Measurements from ENCODE around the gene RMDN3.

Gene RMDN3

DNA sequence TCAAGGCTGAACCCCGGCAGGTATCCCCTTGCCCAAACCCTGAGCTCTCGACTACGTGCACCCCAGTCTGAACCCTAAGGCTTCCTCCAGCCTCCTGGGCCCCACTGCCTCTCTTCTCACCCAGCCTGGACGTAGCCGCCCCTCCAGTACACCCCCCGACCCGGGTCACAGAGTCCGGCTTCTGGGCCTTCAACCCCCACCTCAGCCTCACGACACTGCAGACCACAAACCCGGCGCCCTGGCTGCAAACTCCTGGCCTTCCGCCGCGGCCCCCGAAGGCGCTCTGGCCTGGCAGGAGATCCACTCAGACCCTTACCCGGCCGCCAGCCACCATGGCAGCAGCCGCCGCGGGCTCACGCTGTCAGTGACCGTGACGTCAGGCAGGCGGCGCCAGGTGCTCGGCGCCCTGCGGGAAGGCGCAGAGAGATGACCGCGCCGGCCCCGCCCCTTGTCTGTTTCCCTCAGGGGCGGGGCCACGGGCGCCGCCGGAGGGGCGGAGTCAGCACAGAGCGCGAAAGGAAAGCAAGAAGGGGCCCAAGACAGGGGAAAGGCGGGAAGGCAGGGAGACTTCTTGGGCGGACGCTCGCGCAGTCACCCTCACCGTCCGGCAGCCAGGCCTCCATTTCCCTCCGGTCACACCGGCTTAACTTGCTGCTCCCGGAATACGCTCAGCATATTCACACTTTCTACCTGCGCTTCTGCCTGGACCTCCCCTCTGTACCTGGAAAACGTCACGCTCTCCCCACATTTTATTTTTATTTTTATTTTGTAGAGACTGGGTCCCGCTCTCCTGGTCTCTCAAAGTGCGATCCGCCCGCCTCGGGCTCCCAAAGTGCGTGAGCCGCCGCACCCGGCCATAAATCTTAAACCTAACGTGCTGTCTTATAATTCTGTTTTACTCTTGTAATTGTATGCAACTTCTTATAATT, at the start of gene RMDN3:
TSS of gene RMDN3 (minus strand) at position 372 of the 929 bp plus-strand sequence. CDS start 471 bp downstream, outside the sequence.
- DNase-seq (ENCODE audit: low read depth): peak; percentile 80

GRCh38 chr15:40803688-40804087, 48.6 kb upstream of the RMDN3 start:
- DNase-seq (ENCODE audit: low read depth): no peak

DNA sequence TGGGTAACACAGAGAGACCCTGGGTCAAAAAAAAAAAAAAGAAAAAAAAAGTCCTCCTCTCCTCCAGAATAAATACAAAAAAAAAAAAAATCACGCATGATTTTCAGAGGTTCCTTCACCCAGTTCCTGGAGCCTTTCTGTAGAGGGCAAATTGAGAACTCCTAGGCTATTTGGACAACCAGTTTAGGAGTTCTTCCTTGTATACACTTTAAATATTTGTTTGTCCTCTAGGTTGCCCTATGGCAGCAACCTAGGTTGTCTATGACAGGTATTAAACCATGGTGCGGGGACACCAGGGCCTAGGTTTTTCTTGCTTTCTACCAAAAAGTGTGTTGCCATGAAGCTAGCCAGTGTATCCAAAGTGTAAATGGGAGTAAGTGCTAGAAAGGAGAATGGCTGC, 48.0 kb upstream of the RMDN3 start:
- DNase-seq (ENCODE audit: low read depth): no peak

GRCh38 chr15:40799523-40799922, 44.5 kb upstream of the RMDN3 start:
- no peak for DNase-seq (ENCODE audit: low read depth)

- DNase-seq (ENCODE audit: low read depth): no peak
Measured at GRCh38 chr15:40796512-40796911, 41.5 kb upstream of the RMDN3 start.

GRCh38 chr15:40796041-40796440, 41.0 kb upstream of the RMDN3 start:
- DNase-seq (ENCODE audit: low read depth): no peak

GRCh38 chr15:40793216-40793989, 38.3 kb upstream of the RMDN3 start:
- no peak for DNase-seq (ENCODE audit: low read depth)

GRCh38 chr15:40792394-40792793, 37.3 kb upstream of the RMDN3 start:
- no peak for DNase-seq (ENCODE audit: low read depth)

- DNase-seq (ENCODE audit: low read depth): no peak
Measured at GRCh38 chr15:40790718-40791117, 35.7 kb upstream of the RMDN3 start.

DNA sequence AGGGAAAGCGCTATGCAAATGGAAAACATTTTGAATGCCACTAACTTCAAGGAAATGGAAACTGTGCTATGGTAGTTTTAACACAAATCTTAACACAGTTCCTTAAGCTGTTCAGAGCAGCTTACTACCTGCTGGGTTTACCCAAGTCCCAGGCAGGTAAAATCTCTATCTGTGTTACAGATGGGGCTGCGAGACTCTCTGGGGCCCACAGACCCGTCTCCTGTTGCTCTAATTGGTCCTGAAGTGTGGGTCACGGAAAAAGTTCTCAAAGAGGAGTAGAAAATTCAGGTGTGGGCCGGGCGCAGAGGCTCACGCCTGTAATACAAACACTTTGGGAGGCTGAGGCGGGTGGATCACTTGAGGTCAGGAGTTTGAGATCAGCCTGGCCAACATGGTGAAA, 34.9 kb upstream of the RMDN3 start:
- DNase-seq (ENCODE audit: low read depth): no peak

DNA sequence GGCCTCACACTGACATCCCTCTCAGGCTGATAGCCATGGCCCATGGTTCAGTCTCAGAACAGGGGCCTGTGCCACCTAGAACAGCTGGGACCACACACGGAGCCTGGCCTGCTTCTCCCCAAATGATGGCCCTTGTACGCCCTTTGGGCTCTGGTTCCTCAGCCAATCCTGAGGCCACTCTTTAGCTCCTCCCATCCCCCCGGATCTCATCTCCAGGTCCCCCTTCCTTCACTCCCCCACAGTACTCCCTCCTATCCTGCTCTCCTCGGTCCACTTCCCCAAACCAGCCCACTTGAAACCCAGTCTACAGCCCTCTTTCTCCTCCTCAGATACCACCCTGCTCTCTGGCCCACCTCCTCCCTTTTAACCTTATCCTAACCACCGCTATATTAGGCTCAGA, 34.1 kb upstream of the RMDN3 start:
- DNase-seq (ENCODE audit: low read depth): no peak

- DNase-seq (ENCODE audit: low read depth): no peak
Measured at GRCh38 chr15:40787991-40788390, 32.9 kb upstream of the RMDN3 start.

DNA sequence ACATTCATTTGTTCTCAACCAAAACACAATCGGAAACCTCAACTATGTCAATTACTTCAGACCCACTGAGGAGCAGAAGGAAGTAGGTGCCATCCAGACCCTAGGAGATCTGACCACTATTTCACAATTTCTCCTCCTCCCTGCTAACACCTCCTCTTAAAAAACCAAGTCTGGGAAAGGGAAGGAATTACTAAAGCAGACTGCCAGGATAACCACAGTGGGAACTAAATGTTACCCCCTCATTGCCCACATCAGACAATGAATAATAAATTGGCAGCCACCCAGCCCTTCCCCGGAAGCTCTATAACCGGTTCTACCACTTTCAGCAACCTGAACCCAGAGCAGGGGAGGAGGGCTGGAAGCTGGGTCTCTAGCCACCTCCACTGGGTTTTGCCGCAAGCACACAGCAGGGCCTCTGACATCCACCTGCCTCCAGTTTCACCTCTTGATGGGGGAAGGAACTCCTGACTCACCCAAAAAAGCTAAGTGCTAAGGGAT, 32.3 kb upstream of the RMDN3 start:
- no peak for DNase-seq (ENCODE audit: low read depth)

GRCh38 chr15:40785814-40786213, 30.8 kb upstream of the RMDN3 start:
- no peak for DNase-seq (ENCODE audit: low read depth)

- no peak for DNase-seq (ENCODE audit: low read depth)
Measured at GRCh38 chr15:40785164-40785563, 30.1 kb upstream of the RMDN3 start.

GRCh38 chr15:40782609-40783227, 27.7 kb upstream of the RMDN3 start:
- DNase-seq (ENCODE audit: low read depth): no peak

DNA sequence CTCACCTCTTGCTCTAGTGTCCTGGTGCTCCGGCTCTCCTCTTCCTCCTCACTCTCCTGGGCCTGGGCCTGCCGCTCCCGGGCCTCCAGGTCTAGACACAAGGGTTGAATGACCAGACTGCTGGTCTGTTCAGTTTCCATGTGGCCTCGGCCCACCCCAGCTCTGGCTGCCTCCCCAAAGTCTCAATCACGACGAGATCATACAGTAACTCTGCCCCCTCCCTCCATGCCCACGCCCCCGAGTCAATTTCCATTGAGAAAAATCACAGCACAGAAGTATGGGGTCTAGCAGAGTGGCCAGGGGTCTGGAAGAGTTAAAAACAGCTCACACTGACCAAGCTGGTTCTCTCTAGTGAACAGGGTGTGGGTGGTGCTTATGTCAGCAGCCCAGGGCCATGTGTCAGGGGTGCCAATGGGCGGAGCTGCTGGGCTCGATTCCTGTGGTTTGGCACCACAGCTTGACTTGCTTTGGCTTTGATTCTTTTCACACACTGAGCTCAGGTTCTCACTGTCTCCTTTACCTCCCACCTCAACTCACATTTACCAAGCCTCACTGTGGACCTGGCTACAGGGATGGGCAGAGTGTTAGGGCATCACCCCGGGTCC, 21.6 kb upstream of the RMDN3 start:
- no peak for DNase-seq (ENCODE audit: low read depth)

DNA sequence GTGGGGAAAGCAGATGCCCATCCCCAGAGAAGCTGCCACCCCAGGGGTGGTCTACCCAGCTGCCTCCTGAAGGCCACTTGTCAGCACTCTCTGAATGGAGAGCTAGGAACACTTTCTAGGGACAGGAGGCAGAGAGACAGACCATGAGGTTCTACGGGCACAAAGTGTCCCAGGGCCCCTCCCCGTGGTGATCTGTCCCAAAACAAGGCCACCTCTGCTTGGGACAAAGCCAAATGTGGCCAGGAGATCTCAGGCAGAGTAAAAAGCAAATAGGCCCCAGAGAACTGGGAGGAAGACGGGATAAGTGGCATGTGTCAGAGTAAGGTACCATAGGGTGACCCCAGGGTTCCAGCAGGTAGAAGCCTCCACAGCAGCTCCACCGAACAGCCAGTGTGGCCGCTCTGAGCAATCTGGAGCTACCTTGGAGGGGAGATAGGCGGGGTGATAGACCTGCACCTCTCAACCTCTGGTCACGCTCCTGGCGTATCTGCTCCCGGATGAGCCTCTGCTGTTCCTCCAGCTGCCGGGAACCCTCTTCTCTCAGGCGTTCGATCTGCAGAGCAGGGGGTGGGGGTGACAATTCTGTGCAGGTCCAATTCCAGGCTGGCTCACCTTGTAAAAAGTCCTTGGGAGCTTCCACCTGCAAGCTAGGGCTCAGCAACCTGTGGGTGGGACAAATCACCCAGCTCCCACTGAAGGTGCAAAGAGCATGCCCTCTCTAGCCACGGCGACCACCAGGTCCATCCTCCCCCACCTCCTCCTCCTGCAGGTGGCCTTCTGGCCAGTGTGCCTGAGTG, 20.9 kb upstream of the RMDN3 start:
- DNase-seq (ENCODE audit: low read depth): no peak

DNA sequence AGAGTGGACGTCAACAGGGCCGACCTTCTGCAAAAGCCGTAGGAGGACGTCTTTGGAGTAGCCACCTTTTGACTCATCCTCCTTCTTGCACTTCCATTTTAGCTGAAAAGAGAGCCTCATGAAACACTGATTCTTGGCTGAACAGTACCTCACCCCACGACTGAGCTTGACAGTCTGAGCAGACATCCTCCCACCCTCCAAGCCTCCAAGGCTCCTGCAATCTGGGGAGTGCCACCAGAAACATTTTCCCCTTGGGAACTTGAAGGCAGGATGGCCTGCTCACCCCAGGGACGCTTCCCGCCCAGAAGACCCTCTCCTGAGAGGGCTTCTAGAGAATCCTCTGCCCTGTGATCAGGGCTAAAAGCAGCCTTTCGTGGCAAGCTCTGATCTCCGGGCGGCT, 20.0 kb upstream of the RMDN3 start:
- no peak for DNase-seq (ENCODE audit: low read depth)

DNA sequence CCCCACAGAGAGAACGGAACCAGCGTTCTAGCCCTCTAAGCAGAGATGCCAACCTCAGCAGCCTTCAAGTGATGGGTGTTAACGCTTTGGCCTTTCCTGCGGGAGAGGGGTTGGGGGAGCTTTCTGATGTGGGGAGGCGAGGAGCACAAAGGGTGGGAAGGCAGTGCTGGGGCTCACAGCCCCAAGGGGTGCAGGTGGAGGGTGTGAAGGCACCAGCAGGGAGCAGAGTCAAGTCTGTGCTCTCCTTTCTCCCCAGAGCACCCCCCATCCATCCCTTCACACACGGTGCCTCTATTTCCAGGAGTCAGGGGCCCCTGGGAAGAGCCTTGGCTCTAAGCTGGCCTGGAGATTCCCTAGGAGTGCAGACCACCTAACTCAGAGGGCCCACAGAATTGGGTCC, 18.8 kb upstream of the RMDN3 start:
- no peak for DNase-seq (ENCODE audit: low read depth)

- DNase-seq (ENCODE audit: low read depth): no peak
Measured at GRCh38 chr15:40773496-40773895, 18.4 kb upstream of the RMDN3 start.

Data from CMK (cell line).